OCI-LY1 (cell line): Measurements from ENCODE around the gene SOWAHB.

Experiments used
- H2AFZ ChIP-seq: fragments of 200-600 bp; sonication (generic), shearing (Covaris generic); 2 replicates; pipeline ENCODE4 v1.6.0; 2014; ENCODE audit warnings: antibody characterized with exemption, mild to moderate bottlenecking, low read length
- H3F3A ChIP-seq: fragments of 200-600 bp; sonication (generic), shearing (Covaris generic); 2 replicates; pipeline ENCODE4 v1.6.0; 2014; ENCODE audit warnings: mild to moderate bottlenecking, antibody characterized with exemption, low read length, moderate library complexity; ENCODE audit not compliant: insufficient read depth
- H3K27ac ChIP-seq: fragments of 200-600 bp; sonication (generic); 2 replicates; pipeline ENCODE4 v1.5.1; 2014; ENCODE audit warnings: low read length, mixed run types, mild to moderate bottlenecking, low read depth; ENCODE audit not compliant: poor library complexity, severe bottlenecking
- H3K27me3 ChIP-seq: fragments of 200-600 bp; sonication (generic); 2 replicates; pipeline ENCODE4 v1.6.0; 2014; ENCODE audit warnings: antibody characterized with exemption, mild to moderate bottlenecking, low read length, moderate library complexity; ENCODE audit not compliant: insufficient read depth
- H3K36me3 ChIP-seq: fragments of 200-600 bp; sonication (generic); 2 replicates; pipeline ENCODE4 v1.6.1; 2014; ENCODE audit warnings: mild to moderate bottlenecking, antibody characterized with exemption, low read length, moderate library complexity, mixed read lengths; ENCODE audit not compliant: insufficient read depth
- H3K4me1 ChIP-seq: fragments of 200-600 bp; sonication (generic); 2 replicates; pipeline ENCODE4 v1.5.1; 2014; ENCODE audit warnings: mild to moderate bottlenecking, low read length, moderate library complexity; ENCODE audit not compliant: insufficient read depth, severe bottlenecking
- H3K4me2 ChIP-seq: fragments of 200-600 bp; sonication (generic), shearing (Covaris generic); 2 replicates; pipeline ENCODE4 v1.6.1; 2014; ENCODE audit warnings: low read length
- H3K4me3 ChIP-seq: fragments of 200-600 bp; sonication (generic); 2 replicates; pipeline ENCODE4 v1.5.1; 2014; ENCODE audit warnings: low read length, low read depth, mild to moderate bottlenecking, mixed read lengths; ENCODE audit not compliant: poor library complexity, severe bottlenecking
- H3K79me2 ChIP-seq: fragments of 200-600 bp; shearing (Covaris generic); 2 replicates; pipeline ENCODE4 v1.6.1; 2016; ENCODE audit warnings: mixed run types, low read length, mixed read lengths; ENCODE audit not compliant: insufficient read depth
- H3K9ac ChIP-seq: fragments of 200-600 bp; sonication (generic), shearing (Covaris generic); 2 replicates; pipeline ENCODE4 v1.6.1; 2014; ENCODE audit warnings: mild to moderate bottlenecking, low read length, mixed read lengths
- H3K9me2 ChIP-seq: fragments of 200-600 bp; sonication (generic), shearing (Covaris generic); 2 replicates; pipeline ENCODE4 v1.6.1; 2014; ENCODE audit warnings: low read depth, mild to moderate bottlenecking, low read length, mixed read lengths
- H3K9me3 ChIP-seq: fragments of 200-600 bp; shearing (Covaris generic); 2 replicates; pipeline ENCODE4 v1.6.1; 2014; ENCODE audit warnings: low read length, mixed read lengths
- H4K20me1 ChIP-seq: fragments of 200-600 bp; sonication (generic), shearing (Covaris generic); 2 replicates; pipeline ENCODE4 v1.6.0; 2016; ENCODE audit warnings: mild to moderate bottlenecking, low read length; ENCODE audit not compliant: insufficient read depth
- EZH2 ChIP-seq: fragments of 200-600 bp; sonication (generic), shearing (Covaris generic); IDR thresholded peaks from 2 replicates; pipeline ENCODE4 v1.8.0; 2017; ENCODE audit warnings: borderline replicate concordance, mixed run types, mild to moderate bottlenecking, antibody characterized with exemption, low read length, moderate library complexity, mixed read lengths
- TF ChIP-seq, protein P1 (sequence below): fragments of 200-600 bp; sonication (generic), shearing (Covaris generic); IDR thresholded peaks from 2 replicates; pipeline ENCODE4 v1.5.1; 2017; ENCODE audit warnings: mild to moderate bottlenecking, antibody characterized with exemption, low read length, moderate library complexity, mixed read lengths

SOWAHB gene

DNA sequence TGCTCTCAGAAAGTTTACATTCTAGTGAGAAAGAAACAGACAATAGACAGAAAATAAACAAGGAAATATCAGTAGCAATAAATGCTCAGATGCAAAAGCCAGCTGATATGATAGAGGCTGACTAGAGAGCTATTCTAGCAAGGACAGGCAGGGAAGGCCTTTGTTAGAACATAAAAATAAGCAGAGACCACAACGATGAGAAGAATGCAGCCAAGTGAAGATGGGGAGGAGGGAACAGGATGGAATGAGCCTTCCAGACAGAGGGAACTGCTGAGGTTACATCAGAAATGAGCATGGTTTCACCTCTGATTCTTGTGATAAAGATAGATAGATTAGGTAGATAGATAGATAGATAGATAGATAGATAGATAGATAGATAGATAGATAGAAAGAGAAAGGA lies 7.6 kb upstream of the SOWAHB start:
- no peak for TF ChIP-seq EZH2
- TF ChIP-seq, protein P1, sequence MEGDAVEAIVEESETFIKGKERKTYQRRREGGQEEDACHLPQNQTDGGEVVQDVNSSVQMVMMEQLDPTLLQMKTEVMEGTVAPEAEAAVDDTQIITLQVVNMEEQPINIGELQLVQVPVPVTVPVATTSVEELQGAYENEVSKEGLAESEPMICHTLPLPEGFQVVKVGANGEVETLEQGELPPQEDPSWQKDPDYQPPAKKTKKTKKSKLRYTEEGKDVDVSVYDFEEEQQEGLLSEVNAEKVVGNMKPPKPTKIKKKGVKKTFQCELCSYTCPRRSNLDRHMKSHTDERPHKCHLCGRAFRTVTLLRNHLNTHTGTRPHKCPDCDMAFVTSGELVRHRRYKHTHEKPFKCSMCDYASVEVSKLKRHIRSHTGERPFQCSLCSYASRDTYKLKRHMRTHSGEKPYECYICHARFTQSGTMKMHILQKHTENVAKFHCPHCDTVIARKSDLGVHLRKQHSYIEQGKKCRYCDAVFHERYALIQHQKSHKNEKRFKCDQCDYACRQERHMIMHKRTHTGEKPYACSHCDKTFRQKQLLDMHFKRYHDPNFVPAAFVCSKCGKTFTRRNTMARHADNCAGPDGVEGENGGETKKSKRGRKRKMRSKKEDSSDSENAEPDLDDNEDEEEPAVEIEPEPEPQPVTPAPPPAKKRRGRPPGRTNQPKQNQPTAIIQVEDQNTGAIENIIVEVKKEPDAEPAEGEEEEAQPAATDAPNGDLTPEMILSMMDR = no peak
- no peaks in the 10 kb centered on the region for H3K9me3 ChIP-seq
- H3K4me1 ChIP-seq = no peaks in the 10 kb centered on the region
- no peaks in the 10 kb centered on the region for H3K36me3 ChIP-seq
- H3K27me3 ChIP-seq = no peaks in the 10 kb centered on the region
- no peaks in the 10 kb centered on the region for H3K79me2 ChIP-seq
- H3K9ac ChIP-seq = no peak overlapping the region
- H3K4me3 ChIP-seq = no peak overlapping the region
- no peak overlapping the region for H3K27ac ChIP-seq
- no peaks in the 10 kb centered on the region for H3F3A ChIP-seq
- no peak overlapping the region for H2AFZ ChIP-seq
- H3K9me2 ChIP-seq = no peaks in the 10 kb centered on the region
- H3K4me2 ChIP-seq = no peak overlapping the region
- no peaks in the 10 kb centered on the region for H4K20me1 ChIP-seq

DNA sequence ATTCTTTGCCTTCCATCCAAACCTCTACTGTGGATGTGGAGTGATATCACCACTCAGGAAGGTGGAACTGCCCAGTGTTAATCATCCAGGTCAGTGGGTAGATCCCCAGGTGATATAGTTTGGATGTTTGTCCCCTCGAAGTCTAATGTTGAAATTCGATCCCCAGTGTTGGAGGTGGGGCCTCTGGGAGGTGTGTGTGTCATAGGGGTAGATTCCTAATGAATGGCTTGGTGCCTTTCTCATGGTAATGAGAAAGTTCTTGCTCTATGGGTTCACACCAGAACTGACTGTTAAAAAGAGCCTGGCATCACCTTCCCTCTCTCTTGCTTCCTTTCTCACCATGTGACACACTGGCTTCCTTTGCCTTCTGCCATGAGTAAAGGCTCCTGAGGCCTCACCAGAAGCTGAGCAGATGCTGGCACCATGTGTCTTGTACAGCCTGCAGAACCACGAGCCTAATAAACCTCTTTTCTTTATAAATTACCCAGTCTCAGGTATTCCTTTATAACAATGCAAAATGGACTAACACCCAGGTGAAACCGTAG lies 6.8 kb upstream of the SOWAHB start:
- TF ChIP-seq, protein P1 = no peak
- TF ChIP-seq EZH2 = no peak
- no peaks in the 10 kb centered on the region for H3K4me1 ChIP-seq
- H3K9ac ChIP-seq = no peak overlapping the region
- H3K36me3 ChIP-seq = no peaks in the 10 kb centered on the region
- no peak overlapping the region for H2AFZ ChIP-seq
- H3K4me3 ChIP-seq = no peak overlapping the region
- H3K9me3 ChIP-seq = no peaks in the 10 kb centered on the region
- H3K27me3 ChIP-seq = no peaks in the 10 kb centered on the region
- H3K27ac ChIP-seq = no peak overlapping the region
- H3K4me2 ChIP-seq = no peak overlapping the region
- H3F3A ChIP-seq = no peaks in the 10 kb centered on the region
- no peaks in the 10 kb centered on the region for H4K20me1 ChIP-seq
- no peaks in the 10 kb centered on the region for H3K79me2 ChIP-seq
- H3K9me2 ChIP-seq = no peaks in the 10 kb centered on the region

DNA sequence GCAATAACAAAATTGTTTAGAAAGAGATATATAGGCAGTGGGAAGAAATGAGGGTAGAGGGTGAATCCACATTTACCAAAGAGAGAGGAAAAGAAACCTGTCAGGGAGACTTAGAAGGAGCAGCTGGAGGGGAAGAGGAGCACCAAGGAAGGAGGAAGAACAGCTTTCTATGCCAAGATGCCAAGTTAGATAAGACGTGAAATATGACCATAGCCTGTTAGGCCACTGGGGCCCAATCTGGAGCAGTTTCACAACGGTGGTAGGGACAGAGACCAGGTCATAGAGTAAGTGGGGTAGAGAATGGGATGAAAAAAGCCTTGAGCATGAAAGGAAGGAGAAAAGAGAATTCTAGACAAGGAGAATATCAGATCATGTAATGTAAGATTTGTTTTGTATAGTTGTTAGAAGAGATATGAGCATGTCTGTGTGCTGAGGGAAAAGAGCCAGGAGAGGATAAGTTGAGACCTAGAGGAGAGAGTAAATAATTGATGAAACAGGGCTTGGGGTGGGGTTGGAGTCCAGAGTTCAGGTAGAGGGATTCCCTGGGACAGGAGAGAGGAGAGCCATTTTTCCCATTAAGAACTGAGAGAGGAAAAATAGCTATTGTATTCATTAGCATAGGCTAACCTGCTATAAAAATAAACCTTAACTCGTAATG lies 4.4 kb upstream of the SOWAHB start:
- Histone ChIP-seq H3K79me2 (no peaks in the 10 kb centered on the region), H3K27me3 (no peaks in the 10 kb centered on the region), H3K9ac (no peak overlapping the region), H3K9me3 (no peaks in the 10 kb centered on the region), H3K36me3 (no peaks in the 10 kb centered on the region), H3F3A (no peaks in the 10 kb centered on the region), H2AFZ (no peak overlapping the region), H3K4me1 (no peaks in the 10 kb centered on the region), H3K27ac (no peak overlapping the region), H3K4me2 (no peak overlapping the region), H3K4me3 (no peak overlapping the region), H4K20me1 (no peaks in the 10 kb centered on the region), H3K9me2 (no peaks in the 10 kb centered on the region)
- no peak for TF ChIP-seq EZH2
- TF ChIP-seq, protein P1 = no peak
